HG02973 (cell line): ENCODE data around the gene LOXL3.

Experiments used
- ATAC-seq: cut with Tn5 transposase; IDR thresholded peaks from one replicate; pipeline ENCODE4 v1.9.1; 2021; ENCODE audit warnings: moderate library complexity; ENCODE audit not compliant: unreplicated experiment

LOXL3 gene

DNA sequence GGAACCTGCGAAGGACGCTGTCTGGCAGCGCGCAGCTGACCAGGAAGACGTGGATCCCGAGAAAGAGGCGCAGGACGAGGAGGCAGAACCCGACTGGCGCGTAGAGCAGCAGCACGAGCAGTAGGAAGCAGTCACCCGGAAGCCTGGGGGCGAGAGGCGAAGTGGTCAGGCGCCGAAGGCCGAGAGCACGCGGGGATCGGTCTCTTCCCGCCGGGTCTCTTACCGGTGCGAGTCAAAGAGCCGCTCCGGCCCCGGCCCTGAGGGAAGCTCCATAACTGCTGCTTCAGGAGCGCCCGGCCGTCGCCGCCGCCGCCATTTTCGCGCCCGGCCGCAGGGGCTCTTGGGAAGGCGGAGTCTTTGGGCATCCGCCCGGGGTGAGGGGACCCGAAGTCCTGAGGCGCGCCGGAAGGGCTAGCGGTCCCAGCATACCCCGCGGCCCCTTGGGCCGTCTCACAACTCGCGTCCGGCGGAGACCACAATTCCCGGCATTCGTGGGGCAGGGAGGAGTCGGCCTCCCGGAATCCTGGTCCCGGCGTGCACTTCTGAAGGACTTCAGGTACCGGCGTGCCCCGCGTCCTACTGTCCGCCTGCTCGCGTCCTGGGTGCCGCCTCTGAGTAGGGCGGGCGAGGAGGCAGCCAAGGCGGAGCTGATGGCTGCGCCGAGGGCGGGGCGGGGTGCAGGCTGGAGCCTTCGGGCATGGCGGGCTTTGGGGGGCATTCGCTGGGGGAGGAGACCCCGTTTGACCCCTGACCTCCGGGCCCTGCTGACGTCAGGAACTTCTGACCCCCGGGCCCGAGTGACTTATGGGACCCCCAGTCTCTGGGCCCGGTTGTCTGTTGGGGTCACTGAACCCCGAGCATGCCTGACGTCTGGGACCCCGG, 24.1 kb downstream of the LOXL3 start, which contains the start of the genes AUP1 and HTRA2:
TSS of gene AUP1 (minus strand) at position 350 of the 882 bp plus-strand sequence. CDS start at position 273, 77 bp downstream.
TSS of gene HTRA2 (plus strand) at position 577 of the 882 bp plus-strand sequence. CDS start at position 651, 74 bp downstream.
- ATAC-seq = peak; percentile 79

DNA sequence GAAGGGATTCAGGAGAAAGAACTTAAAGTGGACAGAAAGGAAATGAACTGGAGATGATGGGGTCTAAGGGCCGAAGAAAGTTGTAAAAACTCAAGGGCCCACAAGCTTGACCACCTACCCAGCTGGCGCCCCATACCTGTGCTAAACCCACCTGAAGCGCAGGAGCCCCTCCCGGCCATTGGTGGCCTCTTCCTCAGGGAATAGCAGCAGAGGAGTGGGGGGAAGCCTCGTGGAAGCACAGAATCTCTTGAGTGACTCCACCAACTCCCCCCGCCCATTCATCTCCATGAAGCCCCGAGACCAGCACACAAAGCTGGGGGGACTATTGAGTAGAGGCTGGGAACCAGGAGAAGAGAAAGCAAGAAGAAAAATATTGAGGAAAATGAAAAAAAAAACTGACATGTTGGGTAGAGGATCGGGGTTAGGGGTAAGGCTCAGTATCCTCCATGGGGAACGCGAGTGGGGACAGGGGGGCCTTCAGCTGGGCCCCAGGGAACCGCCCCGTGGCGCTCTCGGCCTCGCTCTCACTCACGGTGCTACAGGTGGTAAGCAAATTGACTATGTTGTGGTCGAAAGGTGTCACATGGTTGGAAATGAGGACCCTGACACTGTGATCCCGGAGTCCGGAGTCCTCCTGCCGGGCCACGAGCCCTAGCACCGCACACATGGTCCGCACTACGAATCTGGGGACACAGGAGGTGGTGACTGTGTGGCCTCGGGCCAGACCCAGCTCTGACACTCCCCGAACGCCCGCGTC, 25.0 kb downstream of the LOXL3 start:
- ATAC-seq = peak; percentile 2

DNA sequence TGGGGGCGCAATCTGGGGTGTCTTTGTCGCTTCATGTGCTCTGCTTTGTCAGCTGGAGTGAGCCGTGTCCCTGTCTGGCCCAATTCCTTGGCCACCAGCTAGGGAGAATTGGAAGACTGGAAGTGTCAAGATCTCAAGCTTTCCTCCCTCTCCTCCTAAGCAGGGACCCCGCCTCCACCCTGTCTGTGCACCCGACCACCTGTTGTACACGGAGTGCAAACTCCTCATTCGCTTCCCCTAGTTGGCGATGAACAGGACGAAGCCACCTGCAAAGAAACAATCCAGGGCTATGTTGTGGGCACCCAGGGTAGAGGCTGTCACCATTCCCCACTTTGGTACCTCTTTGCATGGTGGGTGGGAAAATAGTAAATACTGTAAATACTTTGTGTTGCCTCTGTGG, 26.0 kb downstream of the LOXL3 start:
- ATAC-seq = no peak

DNA sequence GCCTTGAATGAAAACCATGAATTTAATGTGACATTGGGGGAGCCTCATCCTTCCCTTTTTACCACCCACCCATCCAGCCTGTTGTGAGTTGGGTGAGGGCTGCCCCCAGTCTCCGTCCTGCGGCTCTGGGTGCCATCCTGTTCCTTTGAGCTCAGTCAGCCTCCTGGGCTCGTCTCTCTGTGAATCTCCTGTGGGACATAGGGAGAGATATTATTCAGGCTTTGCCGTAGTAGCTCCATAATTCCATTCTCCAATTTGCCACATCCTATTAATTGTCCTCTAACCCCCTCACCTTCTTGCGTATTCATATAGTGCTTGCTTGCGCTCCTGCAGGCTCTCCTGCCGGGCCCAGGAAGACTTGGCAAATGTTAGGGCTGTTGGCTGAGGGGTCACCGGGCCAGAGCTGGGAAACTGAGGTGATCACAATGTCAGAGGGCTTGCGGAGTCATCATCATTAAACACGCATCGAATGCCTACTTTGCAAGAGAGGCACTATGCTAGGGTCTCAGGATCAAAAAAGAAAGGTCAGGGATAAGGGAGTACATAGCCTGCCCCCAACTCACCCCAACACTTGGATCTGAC, 27.0 kb downstream of the LOXL3 start:
- no peak for ATAC-seq

DNA sequence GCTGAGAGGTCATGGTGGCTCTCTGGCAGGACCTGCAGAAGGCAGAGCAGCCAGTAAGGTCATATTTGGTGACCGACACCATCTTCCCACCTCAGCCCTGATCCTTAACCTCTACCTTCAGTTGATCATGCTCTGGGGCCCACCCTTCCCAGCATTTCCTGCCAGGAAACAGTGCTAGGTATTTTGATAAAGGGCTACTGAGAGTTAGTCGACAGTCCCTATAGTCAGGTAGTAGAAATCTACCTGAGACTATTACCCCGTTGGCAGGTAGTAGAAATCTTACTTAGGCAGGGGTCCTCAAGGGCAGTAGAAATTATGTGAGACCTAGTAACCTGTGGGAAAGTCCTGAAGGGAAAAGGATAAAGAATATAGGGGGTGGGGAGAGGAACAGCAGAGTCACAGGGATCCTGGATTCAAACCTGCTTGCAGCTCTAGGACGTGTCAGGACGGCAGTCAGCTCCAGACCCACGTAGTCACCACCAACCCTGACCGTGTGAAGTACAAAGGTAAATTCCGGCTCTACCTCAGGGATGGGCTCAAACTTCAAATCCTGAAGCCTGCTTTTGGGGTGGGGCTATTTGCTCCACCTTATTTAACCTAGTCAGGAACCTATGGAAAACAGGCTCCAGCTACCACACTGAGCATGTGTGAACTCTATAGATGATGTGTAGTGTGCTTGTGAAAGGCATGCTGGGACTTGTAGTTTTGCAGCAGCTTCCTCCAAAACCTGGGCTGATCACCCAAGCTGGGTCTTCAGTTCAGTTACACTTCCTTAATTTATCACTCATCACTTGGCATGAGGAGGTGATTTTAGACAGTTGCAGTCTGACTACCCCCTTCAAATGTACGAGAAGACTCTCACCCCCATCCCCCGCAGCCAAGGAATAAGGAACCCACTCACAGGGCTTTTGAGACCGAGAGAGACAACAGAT, 27.8 kb downstream of the LOXL3 start, which contains the start of gene DQX1:
TSS of gene DQX1 (minus strand) at position 515 of the 932 bp plus-strand sequence. CDS start at position 13, 502 bp downstream.
- no peak for ATAC-seq

DNA sequence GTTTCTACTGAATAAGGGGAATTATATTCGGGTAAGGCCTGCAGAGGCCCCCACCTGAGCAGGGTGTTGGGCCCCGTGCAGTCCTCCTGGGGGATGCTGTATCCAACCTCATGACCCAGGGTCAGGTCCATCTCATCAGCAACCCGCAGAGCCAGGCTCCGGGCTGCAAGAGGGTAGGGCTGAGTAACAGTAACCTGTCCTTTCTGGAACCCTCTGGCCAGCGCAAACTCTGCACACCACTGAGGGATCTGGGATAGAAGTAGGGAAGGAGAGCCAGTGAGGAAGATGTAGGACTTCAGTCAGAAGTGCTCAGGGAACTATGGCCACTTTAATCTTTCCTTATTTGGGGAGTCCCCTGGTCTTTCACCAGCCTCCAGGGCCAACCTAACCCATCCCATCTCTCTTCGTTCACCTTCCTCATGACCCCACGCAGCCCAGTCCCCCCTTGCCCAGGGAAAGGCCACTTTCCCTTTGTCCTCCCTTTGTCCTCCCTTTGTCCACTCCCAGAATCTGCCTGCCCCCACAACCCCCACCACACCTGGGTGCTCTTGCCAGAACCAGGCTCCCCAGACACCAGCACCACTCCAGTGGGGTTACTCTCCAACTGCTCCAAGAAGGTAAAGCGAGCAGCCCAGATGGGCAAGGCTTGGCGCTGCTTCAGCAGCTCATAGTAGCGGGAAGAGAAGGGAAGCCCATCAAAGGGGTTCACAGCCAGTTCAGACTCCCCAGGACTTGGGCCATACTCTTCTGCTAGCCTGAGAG, 28.6 kb downstream of the LOXL3 start:
- no peak for ATAC-seq

DNA sequence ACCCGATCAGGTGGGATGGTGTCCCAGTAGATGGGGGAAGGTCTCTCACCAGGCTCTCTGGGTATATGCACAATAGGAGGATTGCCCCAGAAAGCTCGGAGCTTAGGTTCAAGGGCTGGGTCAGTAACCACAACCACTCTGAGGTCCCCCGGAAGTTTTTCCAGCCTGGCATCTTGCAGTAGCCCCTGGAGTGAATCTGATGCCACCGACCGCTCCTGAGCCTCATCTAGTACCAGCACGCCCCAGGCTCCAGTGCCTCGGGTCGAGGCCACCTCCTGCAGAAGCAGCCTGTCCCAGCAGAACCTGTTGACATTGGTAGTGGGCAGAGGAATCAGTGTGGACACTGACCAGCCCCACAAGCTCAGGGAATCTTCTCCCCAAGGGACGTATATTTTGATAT, 29.7 kb downstream of the LOXL3 start:
- no peak for ATAC-seq

DNA sequence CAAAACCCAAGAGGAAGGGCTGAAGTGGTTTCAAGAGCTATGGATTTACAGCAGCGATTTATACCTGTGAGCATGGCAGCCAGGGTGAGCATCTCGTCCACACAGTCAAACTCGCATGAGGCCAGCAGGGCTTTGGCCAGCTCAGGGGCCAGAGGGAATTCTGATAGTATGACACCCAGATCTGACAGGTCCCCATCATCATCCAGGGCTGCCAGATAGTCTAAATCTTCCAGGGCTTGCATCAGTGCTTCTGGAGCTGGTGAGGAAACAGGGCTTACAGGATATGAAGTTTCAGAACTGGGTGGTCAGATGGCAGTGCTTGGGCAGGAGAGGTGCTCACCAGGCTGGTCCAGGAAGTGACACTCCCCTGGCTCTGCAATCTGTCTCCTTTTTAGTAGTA, 31.2 kb downstream of the LOXL3 start:
- ATAC-seq = no peak

DNA sequence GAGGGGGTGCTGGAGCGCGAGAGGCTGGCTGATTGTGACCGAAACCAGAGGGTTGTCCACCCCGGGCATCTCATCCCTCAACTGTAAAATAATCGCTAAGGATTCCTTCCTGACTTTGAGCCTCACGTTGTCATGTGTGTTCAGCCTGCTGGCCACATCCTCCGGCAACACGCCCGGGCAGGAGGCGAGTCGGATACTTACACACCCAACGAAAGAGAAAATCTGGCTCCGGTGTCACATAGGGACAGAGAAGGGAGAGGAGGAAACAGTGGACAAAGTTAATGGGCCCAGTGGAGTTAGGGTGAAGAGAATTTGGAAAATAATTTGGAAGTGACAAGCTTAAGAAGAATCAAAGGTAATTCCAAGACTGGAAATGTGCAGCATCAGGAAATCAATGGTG, 37.1 kb downstream of the LOXL3 start:
- ATAC-seq = no peak

DNA sequence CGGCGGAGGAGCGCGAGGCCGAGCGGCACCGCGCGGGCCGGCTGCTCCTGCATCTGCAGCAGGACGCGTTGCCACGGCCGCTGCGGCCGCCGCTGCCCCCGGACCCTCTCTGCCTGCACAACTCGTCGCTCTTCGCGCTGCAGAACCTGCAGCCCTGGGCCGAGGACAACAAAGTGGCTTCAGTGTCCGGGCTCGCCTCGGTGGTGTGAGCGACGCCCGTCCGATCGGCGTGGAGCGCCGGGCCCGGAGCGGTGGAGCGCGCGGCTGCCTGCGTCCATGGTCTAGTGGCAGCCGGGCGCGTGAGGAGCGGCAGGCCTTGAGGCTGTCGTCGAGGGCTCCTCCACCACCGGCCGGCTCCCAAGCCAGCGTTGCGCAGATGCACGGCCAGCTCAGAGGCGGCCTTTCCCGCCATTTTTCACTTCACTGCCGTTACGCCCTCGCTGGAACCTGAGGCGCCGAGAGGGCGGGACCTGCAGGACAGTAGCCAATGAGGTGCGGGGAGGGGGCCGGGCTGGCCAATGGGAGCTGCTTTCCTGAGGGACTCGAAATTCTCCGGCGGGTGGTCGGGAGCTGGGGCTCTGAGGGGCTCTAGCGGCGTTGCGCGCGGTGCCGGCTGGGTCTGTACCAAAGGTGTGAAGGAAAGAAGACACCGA, 37.6 kb downstream of the LOXL3 start:
- ATAC-seq = no peak

DNA sequence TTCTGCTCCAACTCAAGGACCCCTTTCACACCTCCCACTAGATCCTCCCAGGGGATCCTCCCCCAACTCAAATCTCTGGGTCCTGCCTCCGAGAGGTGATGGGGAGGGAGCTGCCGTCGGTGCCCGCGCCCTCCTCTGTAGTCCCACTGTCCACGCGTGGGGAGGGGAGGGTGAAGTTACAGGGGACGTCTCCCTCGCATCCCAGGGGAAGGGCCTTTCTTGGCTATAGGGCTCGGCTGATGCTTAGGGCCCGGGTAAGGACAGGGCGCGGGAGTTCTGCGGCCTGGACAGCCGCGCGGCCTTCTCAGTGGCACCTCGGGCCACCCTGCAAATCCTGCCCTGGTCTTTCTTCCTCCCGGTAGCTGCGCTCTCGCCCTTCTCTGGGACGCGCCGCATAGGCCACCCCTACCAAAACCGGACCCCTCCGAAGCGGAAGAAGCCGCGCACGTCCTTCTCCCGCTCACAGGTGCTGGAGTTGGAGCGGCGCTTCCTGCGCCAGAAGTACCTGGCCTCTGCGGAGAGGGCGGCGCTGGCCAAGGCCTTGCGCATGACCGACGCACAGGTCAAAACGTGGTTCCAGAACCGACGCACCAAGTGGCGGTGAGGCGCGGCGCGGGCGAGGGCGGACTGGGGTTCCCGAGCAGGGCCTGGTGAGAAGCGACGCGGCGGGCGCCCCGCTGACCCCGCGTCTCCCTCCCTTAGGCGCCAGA, 38.3 kb downstream of the LOXL3 start:
- no peak for ATAC-seq

DNA sequence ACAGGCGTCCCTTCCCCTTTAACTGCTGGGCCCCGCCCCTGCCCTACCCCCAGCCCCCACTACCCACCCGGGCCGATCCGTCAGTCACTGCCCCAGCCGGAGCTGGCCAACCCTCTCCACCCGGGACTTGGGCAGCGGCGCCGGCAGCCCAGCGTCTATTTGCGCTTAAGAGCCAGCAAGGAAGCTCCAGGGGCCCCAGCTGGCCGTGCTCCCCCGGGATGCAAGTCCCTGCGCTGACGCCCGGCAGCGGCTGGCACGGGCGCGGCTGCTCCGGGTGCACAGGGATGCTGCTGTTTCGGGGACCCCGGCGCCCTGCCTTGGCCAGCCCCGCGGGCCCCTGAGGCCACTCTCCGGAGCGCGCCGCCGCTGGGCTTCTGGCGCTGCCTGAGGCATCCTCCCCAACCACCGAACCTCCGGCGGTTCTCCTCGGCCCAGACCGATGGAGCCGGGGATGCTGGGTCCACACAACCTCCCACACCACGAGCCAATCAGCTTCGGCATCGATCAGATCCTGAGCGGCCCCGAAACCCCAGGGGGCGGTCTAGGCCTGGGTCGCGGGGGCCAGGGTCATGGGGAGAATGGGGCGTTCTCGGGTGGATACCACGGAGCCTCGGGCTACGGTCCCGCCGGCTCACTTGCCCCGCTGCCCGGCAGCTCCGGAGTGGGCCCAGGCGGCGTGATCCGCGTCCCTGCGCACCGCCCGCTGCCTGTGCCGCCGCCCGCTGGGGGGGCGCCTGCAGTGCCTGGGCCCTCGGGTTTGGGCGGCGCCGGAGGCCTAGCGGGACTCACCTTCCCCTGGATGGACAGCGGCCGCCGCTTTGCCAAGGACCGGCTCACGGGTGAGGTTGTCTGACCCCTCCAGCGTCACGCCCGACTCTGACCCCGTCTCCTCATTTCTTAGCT, 39.1 kb downstream of the LOXL3 start, which contains the start of gene TLX2:
TSS of gene TLX2 (plus strand) at position 83 of the 903 bp plus-strand sequence. CDS start at position 440, 357 bp downstream.
- ATAC-seq = no peak

DNA sequence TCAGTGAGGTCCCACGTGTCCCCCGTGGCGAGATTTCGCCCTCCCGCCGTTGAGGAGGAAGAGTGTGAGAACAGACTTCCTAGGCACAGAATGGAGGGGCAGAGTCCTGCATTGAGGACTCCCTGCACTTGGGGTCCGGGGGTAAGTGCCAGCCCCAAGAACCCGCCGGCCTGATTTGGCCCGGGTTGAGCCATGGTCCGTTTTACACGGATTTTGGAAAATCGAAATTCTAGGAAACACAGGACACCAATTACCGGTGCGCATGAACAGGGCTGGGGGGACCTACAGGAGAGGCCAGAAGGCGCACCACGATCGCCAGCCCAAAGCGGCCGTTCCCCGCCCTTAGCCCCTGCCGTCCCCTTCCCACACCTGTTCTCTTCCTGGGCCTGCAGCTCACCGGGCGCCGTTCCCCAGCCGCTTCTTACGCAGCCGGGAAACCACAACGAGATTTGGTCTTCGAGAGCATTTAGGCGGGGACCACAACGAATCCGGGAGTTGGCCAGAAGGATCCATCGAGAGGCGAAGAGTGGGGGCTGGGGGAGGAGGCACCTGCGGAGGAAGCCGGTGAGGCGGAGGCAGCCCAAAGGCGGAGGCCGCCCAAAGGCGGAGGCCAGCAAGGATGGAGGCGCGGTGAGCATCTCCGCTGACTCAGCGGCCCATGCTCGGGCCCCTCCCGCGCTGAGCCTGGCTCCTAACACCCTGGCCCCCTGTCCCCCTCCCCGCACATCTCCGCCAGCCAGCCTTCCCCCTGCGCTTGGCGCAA, 40.0 kb downstream of the LOXL3 start:
- no peak for ATAC-seq

DNA sequence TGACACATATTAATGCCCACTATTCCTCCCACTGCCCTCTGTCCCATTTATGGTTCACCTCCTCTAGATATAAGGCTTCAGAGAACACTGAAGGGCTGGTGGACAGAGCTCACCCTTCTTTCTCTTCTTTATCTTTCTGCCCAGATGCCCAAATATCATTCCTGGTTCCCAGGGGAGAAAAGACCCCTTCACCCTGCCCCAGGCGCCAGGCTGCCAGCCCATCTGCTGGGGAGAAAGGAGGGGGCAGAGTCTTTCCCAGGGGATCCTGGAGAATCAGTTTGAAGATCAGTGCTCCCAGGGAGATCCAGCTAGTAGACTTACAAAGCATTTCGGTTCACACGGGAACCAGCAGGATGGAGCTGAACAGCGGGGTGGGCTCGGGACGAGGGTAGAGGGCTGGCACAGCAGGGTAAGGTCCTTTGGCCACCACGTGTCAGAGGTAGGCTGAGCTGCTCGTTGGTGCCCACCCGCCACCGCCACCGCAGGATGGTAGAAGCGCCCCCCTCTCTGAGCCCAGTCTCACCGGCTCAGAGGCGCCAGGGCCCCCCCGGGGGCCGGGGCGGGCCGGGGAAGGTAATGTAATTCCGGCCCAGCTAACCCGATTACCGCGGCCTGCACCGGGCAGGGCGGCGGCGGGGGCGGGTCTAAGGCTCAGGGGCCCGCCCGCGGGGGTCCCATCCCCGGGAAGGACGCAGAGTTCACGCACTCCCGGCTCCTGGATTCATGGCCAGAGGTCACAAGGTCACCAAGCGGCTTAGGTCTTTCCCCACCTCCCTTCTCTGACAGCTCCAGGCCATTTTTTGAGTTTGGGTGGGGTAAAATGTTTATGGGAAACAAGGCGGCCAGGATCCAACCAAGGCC, 40.8 kb downstream of the LOXL3 start:
- ATAC-seq = no peak

DNA sequence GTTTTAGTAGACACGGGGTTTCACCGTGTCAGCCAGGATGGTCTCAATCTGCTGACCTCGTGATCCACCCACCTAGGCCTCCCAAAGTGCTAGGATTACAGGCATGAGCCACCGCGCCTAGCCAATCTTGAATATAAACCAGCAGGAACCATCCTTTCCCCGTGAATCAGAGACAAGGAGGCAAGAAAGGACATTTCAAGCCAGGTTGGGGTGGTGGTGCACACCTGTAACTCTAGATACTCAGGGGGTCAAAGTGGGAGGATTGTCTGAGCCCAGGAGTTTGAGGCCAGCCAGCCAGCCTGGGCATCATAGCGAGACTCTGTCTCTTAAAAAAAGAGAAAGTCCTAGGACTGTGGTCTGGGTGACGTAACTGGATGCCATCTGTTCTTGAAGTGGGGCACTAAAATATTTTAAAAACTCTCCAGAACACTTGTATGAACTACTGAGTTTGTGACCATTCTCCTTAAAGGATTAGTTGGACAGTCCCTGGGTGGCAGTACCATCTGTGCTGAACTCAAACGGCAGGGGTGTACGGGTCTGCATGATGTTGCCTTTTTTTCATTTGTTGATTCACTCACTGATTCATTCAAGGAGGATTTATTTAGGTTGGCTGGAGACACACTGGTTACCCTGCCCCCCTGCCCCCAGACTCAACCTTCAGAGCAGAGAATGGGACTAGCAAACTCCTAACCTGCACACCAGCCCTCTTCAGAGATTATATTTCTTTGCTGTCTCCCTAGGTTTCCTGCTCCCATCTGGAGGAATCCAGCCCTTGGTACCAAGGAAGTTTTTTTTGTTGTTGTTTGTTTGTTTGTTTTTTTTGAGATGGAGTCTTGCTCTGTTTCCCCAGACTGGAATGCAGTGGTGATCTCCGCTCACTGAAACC, 42.4 kb downstream of the LOXL3 start:
- ATAC-seq = no peak
